LNCaP clone FGC (cell line): ENCODE results near the gene METTL9.

Source experiments
- DNase-seq: peaks from one replicate; pipeline ENCODE4 v3.0.0-alpha.2; 2011; ENCODE audit warnings: low read depth
- H3K4me3 ChIP-seq: 2 replicates; pipeline ENCODE4 v1.5.1; 2011; ENCODE audit warnings: mild to moderate bottlenecking, low read depth, low read length, control low read depth
- TF ChIP-seq, protein P1 (sequence below): IDR thresholded peaks from 2 replicates; pipeline ENCODE4 v1.5.1; 2012; ENCODE audit warnings: mild to moderate bottlenecking; ENCODE audit not compliant: control insufficient read depth, insufficient read depth; ENCODE audit errors: extremely low read depth

METTL9 gene

DNA sequence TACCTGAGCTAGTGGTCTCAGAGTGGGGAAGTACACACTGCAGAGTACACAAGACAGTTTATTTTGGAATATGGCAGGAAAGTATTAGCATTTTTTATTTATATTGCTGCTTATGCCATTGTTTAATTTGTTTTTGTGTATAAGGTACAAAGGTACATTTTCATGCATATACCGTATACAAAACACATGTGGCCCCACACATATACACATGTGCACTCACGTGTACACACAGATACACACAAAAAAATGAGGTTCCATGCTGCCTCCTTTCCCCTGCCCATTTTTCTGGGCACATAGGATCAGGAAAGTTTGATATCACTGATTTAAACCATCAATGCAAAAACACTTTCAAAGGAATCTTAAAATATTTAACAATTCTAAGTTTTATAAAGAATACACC is 40.1 kb downstream of the METTL9 start:
- DNase-seq = no peak
- no peak overlapping the region for H3K4me3 ChIP-seq
- TF ChIP-seq, protein P1, sequence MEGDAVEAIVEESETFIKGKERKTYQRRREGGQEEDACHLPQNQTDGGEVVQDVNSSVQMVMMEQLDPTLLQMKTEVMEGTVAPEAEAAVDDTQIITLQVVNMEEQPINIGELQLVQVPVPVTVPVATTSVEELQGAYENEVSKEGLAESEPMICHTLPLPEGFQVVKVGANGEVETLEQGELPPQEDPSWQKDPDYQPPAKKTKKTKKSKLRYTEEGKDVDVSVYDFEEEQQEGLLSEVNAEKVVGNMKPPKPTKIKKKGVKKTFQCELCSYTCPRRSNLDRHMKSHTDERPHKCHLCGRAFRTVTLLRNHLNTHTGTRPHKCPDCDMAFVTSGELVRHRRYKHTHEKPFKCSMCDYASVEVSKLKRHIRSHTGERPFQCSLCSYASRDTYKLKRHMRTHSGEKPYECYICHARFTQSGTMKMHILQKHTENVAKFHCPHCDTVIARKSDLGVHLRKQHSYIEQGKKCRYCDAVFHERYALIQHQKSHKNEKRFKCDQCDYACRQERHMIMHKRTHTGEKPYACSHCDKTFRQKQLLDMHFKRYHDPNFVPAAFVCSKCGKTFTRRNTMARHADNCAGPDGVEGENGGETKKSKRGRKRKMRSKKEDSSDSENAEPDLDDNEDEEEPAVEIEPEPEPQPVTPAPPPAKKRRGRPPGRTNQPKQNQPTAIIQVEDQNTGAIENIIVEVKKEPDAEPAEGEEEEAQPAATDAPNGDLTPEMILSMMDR = no peak

DNA sequence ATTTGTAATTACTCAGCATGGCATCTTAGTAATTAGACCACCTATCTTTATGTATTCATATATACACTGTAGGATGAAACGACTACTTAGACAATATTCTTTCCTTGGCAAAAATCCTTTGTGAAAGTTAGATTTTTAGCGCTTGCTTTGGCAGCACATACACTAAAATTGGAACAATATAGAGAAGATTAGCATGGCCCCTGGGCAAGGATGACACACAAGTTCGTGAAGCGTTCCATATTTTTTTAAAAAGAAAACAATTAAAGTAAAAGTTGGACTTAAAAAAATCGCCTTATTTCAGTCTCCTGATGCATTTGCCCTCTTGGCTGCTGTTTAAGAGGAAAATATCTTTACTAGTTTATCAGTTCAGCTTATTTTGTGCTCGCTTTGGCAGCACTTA is 42.5 kb downstream of the METTL9 start:
- H3K4me3 ChIP-seq = no peak overlapping the region
- TF ChIP-seq, protein P1 = no peak
- DNase-seq = no peak

DNA sequence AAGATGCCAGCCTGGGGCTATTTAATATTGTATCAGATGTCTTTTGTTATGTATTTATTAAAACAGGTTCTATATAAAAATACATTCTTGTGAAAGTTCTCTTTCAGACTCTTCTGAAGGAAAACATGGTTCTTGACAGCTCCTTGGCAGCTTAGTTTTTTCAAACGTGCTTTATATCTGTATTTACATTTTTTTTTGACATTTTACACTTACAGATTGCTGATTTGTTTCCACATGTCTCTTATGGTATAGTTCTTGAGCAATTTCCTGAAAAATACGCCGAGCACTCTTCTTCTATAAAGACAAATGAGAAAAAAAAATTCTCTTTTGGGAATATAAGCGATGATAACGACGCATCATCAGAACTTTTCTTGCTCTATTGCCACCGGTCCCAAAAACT is 43.5 kb downstream of the METTL9 start:
- no peak for DNase-seq
- TF ChIP-seq, protein P1 = no peak
- no peak overlapping the region for H3K4me3 ChIP-seq

DNA sequence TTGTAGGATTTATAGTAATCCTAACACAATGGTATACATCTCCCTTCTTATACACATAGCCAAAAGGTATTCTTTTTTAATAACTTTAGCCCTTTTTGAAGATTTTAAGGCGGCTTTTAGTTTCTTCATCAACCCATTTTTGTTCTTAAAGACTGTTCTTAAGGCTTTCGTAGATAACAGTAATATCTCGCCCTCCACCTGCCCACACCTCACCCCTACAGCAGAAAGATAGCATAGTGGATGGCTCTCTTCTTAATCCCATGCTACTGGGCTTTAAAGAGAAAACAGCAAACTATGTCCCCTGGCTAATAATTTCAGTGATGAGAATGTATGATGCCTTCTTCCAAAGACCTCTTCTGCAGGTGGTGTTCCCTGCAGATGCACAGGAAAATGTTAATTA is 44.4 kb downstream of the METTL9 start:
- no peak for DNase-seq
- TF ChIP-seq, protein P1 = no peak
- no peak overlapping the region for H3K4me3 ChIP-seq

DNA sequence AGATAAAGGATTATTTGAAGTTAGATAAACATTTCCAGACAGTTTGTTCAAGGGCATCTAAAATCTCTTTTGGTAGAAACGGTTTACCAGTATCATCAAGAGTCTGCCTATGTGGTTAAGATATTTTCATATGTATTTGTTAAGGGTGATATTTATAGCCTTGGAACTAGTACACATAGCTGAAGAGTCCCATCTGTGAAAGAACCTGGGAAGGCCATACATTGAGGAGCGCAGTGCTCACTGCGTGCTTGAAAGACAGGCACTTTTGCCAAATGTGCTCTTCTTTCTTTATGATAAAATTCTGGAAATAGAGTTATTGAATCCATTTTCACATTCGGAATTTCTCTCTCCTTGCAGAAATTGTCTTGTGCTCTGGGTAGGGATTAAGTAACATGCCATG is 45.3 kb downstream of the METTL9 start:
- no peak overlapping the region for H3K4me3 ChIP-seq
- TF ChIP-seq, protein P1 = no peak
- no peak for DNase-seq

DNA sequence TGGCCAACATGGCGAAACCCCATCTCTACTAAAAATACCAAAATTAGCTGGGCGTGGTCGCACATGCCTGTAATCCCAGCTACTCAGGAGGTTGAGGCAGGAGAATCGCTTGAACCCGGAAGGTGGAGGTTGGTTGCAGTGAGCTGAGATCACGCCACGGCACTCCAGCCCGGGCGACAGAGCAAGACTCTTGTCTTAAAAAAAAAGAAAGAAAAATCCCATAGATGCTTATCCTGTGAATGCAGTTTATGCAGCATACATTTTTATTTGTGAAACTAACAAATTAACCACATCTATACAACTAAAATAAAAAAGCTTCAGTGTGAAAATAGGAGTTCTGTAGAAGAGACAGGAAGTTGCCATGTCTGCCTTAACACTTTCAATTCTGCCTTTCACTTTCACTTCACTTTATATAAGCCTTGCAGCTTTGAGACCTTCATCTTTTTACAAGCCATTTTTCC is 45.9 kb downstream of the METTL9 start:
- no peak overlapping the region for H3K4me3 ChIP-seq
- TF ChIP-seq, protein P1 = no peak
- DNase-seq = no peak

DNA sequence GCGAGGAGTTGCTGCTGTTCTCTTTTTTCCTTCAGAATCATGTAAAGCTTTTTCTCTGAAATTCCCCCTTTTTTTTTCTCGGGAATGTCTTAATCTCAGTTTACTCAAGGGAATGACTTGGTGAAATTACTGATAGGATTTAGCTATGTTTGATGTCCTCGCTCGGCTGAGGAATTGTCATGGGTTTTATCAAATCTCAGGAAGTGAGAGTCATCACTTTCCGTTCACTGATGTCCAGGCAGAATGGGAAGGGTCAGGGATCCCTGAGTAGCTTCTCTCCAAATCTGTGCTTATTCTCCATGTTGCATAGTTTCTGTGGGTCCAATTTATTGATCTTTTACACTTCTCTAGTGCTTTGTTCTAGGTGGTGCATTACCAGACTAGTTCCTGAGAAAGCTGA is 46.7 kb downstream of the METTL9 start:
- TF ChIP-seq, protein P1 = no peak
- H3K4me3 ChIP-seq = no peak overlapping the region
- DNase-seq = no peak
